Hematopoietic multipotent progenitor cell treated with erythropoietin and hydrocortisone succinate and interleukin-3 and kit ligand, for 15 days (in vitro differentiated cells): Measurements from ENCODE around the gene EZH1.
"Not testable (repeated sequence)": the region's sequence is repeated elsewhere in the genome, so short reads cannot be mapped to it uniquely, and the experiment has no call there.

Source experiments
- DNase-seq: peaks from one replicate; pipeline ENCODE4 v3.0.0-alpha.2; 2015; ENCODE audit warnings: low spot score

EZH1 gene

DNA sequence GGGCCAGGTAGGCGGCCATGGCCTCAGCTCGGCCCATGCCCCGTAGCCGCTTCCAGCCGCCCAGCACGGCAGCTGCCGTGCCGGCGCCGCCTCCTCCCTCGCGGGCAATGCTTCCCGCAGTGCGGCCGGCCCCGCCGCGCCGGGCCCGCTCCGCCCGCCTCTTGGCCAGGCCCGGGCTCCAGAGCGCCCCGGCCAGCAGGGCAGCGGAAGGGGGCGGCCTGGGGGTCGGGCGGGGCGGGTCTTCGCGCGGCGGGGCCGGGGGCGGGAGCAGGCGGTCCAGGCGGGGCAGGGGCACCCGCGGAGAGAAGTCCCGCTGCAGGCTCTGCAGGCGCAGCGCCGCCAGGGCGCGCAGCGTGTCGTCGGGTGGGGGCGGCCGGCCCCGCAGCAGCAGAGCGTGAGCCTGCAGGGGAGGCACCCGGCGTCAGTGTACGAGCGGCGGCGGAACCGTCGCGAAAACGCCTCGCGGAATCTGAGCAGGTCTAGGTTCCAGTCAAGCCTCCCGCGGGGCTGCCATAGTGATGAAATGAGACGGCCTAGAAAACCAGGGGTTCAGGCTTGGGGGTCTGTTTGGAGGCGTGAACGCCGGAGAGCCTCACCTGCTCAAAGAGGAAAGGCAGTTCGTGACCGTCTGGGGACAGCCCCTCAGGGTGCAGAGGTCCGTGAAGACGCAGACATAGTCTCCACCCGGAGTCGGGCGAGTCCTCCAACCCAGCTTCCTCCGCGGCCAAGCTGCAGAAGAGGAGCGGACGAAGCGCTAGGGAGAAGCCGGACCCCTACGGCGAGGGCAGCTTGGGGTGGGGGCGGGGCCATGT, 74.7 kb downstream of the EZH1 start:
- DNase-seq = no peak

DNA sequence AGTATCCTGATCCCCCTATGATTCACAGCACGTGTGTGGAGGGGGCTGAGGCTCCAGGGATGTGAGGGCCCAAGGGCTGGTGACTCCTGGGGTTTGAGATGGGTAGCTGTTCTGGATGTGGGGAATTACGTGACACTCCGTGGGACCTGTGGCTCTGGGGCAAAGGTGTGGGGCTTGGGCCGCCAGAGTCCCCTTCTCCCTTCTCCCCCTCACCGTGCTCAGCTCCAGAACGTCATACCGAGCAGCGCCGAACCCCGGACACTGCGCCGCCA, 75.2 kb downstream of the EZH1 start:
- no peak for DNase-seq

DNA sequence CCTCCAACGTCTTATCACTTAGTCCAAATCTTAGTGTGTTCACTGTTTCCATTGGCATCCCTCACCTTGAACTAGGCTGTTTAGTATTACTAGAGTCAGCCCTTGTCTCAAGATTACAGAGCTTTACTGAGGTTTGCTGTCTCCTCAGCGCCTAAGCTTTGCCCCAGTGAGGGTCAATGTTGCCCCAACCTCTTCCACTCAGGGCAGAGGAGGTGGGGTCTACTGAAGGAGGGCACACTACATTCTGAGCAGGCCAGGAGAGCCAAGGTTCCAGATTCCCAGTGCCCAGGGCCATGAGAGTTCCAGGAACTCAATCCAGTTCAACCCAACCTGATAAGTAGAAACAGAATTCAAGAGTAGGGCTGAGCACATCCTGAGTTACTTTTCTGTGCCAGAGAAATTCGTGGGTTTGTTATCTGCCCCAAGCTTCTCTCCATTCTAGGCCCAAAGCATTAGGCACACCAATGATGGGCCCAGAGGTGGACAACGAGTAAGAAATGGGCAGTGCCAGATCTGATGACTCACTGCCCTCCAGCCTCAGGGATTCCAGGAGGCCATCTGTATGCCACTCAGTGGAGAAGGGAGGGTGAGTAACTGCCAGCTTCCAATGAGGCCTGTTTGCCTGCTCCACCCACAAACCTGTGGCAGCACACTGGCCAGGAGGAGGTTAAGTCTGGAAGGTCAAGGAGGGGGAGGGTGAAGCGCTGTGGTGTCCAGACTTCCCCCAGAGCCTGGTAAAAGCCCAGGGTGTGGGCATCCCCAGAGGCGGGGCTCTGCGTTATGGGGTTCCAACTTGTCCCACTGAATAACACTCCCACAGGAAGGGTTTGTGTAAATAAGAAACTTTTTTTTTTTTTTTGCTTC, 77.5 kb downstream of the EZH1 start:
- DNase-seq = peak; percentile 56

DNA sequence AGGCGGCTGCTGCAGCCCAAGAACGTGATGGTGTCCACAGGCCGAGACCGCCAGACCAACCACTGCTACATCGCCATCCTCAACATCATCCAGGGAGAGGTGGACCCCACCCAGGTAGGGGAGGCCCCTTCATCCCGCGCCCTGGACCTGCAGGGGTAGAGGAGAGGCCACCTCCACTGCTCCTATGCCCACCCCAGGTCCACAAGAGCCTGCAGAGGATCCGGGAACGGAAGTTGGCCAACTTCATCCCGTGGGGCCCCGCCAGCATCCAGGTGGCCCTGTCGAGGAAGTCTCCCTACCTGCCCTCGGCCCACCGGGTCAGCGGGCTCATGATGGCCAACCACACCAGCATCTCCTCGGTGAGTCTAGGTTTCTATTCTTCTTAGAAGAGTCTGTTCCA, 78.7 kb downstream of the EZH1 start:
- not testable (repeated sequence) for DNase-seq

DNA sequence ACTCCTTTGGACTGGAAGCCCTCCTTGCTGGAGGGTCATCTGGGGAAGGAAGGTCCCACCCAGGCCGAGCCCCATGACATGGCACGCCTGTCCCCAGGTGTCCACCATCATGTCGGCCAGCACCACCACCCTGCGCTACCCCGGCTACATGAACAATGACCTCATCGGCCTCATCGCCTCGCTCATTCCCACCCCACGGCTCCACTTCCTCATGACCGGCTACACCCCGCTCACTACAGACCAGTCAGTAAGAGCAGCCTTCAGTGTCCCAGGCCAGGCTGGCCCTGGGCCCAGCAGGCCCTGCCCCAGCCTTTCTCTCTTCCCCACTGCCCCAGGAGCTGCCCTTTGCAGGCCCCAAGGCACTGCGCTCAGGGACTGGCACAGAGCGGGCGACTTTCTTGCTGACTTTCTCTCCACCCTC, 79.2 kb downstream of the EZH1 start:
- no peak for DNase-seq

DNA sequence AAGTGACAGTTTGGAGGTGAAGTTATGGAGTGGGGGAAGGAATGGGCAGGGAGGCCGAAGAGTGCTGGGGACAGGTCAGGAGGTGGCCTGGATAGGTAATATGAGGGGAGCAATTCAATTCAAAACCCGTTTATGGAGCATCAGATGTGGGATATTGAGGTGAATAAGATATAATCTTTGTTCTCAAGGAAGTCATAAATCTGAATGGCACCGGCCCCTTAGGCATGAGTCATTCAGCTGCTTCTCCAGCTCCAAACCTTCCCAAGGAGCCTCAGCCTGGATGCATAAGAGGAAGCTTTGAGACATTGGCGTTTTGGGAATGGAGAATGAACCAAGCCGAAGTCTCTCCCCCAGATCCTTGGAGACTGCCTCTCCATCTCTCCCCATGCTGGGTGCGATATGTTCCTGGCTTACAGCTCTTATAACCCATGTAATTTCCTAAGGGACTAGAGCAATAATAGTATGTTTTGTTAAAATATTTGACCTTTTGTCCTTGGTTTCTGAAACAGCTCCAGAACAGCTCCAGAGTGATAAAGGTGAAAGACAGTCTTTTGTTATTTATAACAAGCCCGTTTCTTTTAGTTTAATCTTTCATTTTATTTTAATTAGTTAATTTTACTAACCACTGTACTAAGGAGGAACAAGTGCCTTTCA, 84.0 kb downstream of the EZH1 start:
- no peak for DNase-seq

DNA sequence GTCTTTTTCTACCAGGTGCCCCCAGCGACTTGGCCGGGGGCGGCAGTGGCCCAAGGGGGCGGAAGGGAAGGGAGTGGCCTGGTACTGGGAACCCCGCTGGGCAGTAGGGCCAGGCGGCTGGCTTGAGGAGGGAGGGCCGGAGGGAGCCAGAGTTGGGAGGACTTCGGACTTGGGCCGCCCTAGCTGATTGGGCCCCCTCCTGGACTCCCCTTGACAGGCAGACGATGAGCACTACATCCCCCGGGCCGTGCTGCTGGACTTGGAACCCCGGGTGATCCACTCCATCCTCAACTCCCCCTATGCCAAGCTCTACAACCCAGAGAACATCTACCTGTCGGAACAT, 84.9 kb downstream of the EZH1 start:
- not testable (repeated sequence) for DNase-seq

DNA sequence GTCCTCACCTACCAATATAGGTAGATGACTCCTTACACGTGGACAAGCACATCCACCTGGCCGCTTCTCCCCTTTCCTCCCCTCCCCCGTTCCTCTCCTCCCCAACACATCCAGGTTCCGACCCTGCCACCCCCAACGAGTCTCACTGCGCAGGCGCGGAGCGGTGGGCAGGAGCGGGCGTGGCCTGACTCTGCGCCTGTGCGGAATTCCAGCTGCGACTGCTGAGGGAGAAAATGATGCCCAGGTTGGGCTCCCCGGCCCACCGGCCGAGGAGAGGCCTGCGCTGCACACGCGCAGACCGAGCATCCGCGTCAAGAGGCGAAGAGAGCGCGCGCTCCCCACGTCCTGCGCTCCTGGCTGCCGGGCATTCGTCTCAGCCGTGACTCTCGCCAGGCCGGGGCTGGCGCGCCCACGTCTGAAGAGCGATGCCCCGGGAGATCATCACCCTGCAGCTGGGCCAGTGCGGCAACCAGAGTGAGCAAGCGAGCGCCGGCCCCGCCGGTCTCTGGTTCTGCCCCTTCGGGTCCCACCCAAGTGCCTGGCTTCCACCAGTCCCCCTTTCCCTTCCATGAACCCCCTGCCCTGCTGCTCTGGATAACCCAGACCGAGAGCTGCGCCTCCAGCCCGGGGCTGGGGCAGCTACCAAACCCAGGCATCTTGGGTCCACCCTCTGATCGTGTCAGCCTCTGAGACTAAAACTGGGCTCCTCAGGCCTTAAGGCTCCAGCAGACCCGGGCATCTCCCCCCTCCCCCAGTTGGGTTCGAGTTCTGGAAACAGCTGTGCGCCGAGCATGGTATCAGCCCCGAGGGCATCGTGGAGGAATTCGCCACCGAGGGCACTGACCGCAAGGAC, 85.5 kb downstream of the EZH1 start, which contains the start of gene TUBG2:
TUBG2 (plus strand) TSS at position 206 of the 853 bp plus-strand sequence; CDS start at position 426, 220 bp downstream.
- peak; percentile 74 for DNase-seq

DNA sequence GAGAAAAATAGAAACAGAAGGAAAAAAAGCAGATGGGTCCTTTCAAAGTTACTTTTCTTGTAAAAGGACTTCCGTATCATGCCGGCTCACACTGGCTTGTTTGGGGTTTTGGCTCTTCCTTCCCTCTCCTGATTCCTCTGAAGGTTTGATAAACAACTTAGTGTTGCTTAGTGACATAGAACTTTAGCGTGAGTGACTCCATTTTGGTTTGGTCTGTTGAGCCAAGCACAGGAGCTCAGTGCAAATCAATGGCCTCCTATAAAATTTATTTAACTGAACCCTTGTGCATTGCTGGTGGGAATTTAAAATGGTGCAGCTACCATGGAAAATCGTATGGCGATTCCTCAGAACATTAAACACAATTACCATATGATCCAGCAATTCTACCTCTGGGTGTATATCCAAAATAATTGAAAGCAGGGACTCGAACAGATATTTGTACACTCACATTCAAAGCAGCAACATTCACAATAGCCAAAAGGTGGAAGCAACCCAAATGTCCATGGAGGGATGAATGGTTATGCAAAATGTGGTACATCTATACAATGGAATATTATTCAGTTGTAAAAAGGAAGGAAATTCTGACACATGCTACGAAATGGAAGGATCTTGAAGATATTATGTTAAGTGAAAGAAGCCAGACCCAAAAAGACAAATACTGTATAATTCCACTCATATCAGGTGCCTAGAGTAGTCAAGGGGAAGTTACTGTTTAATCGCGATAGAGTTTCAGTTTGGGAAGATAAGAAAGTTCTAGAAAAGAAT, 86.8 kb downstream of the EZH1 start:
- no peak for DNase-seq

DNA sequence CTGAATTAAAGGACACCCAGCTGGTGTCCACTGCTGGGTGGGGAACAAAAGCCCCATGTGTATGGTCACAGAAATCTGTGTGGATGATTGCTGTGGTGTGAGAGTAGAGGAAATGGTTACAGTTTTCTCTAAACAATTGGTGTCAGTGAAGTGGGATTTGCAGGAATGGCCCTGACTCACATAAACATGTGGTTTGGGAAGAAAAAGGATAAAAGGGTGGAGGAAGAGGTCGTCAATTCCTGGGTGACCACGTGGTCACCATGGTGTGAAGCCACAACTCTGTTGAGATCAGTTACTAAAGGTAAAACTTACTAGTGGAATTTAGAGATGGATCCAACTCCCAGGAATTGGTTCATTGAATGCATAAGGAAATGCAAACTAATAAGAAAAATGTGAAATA, 89.3 kb downstream of the EZH1 start:
- DNase-seq = no peak

DNA sequence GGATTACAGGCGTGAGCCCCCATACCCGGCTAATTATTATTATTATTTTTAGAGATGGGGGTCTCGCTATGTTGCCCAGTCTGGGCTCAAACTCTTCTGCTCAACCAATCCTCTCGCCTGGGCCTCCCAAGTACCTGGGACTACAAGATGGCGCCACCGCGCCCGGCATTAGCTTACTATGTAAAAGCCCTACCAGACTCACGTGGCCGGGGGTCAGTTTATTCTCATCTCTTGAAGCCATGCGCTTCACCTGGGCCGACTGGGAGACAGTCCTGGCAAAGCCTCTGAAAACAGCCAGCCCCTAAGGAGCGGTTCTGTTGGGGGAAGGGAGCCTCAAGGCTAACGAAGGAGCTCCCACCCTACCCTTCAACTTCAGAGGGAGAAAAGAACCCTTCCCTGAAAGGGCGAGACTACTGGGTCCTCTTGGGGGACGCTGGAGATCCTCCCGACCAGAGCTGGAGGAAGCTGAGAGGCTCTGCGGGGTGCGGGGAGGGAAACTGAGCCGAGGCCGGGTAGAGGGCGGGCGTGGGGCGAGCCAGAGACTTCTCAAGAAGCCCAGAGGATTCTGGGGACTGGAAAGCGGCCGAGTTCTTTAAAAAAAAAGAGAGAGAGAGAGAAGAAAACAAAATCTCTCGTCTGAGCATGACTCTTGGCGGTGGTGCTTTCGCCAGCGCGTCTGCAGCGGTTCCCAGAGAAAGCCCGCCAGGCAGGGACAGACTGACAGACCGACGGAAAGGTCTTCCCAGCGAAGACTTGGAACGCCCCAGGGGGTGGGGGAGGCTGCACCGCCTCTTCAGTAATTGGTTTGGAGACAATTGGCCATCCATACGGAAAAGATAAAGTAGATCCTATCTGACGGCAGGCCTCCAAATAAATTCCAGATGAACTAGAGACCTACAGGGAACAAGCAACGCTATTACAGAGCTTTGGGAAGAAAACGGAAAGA, 91.4 kb downstream of the EZH1 start:
- DNase-seq = no peak

DNA sequence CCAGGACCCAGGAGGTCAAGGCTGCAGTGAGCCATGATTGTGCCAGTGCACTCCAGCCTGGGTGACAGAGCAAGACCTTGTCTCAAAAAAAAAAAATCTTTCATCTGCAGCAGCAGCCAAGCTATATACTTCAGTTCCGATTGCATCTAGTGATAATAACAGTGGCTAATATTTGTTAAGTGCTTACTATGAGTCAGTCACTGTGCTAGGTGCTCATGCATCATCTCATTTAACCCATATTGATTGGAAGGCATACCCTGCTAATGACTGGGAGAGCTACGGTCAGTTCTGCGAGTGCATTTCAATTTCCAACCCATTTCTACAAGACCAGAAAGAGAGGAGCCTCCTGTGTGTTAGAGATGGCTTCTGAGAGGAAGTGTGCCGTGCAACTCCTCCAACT, 93.4 kb downstream of the EZH1 start:
- no peak for DNase-seq
